LNCaP clone FGC (cell line): ENCODE data around the gene DNALI1.

ENCODE experiments used
- DNase-seq: peaks from one replicate; pipeline ENCODE4 v3.0.0-alpha.2; 2011; ENCODE audit warnings: low read depth
- H3K4me3 ChIP-seq: 2 replicates; pipeline ENCODE4 v1.5.1; 2011; ENCODE audit warnings: mild to moderate bottlenecking, low read depth, low read length, control low read depth
- CTCF ChIP-seq: IDR thresholded peaks from 2 replicates; pipeline ENCODE4 v1.5.1; 2012; ENCODE audit warnings: mild to moderate bottlenecking; ENCODE audit not compliant: control insufficient read depth, insufficient read depth; ENCODE audit errors: extremely low read depth

DNALI1 gene

GRCh38 chr1:37560401-37561132 lies 3.8 kb downstream of the DNALI1 start:
- DNase-seq: no peak
- no peak for TF ChIP-seq CTCF
- H3K4me3 ChIP-seq: no peak overlapping the region

GRCh38 chr1:37561133-37562132 lies 4.7 kb downstream of the DNALI1 start:
- TF ChIP-seq CTCF: 0 out of 2 replicates have a peak, but pooled peaks have one; percentile 29
- DNase-seq: no peak

GRCh38 chr1:37562984-37563383 lies 6.2 kb downstream of the DNALI1 start:
- TF ChIP-seq CTCF: no peak
- H3K4me3 ChIP-seq: no peak overlapping the region
- no peak for DNase-seq

More at GRCh38 chr1:37561133-37562132, 4.7 kb downstream of the DNALI1 start:
- no peak overlapping the region for H3K4me3 ChIP-seq

GRCh38 chr1:37564892-37565291 lies 8.2 kb downstream of the DNALI1 start:
- DNase-seq: no peak
- no peak overlapping the region for H3K4me3 ChIP-seq
- TF ChIP-seq CTCF: no peak

GRCh38 chr1:37567023-37567422 lies 10.3 kb downstream of the DNALI1 start:
- DNase-seq: no peak
- H3K4me3 ChIP-seq: no peak overlapping the region
- TF ChIP-seq CTCF: no peak

- no peak for DNase-seq
- TF ChIP-seq CTCF: no peak
- no peak overlapping the region for H3K4me3 ChIP-seq
These were observed 14.0 kb downstream of the DNALI1 start for GRCh38 chr1:37570528-37571334.
